Sigmoid colon (tissue), 7 donors: ENCODE results near the gene PRRG1. TPM values are rescaled to one million over a fixed set of nuclear protein-coding genes. Genes with fewer than 3 reads are reported as not detected.

Source experiments
- DNase-seq: peaks from one replicate; pipeline ENCODE4 v3.0.0-alpha.2; 2019
- H3K27ac ChIP-seq, 4 donors: fragments of 200-600 bp; sonication (generic); one replicate each; pipeline ENCODE4 v1.5.1; 2016 to 2019; ENCODE audit warnings: mild to moderate bottlenecking in 1 of 4
- H3K27me3 ChIP-seq, 3 donors: fragments of 200-600 bp; sonication (generic); one replicate each; pipeline ENCODE4 v1.5.1; 2019; ENCODE audit warnings: mild to moderate bottlenecking in 1 of 3
- H3K36me3 ChIP-seq, 4 donors: fragments of 200-600 bp; sonication (generic); one replicate each; pipeline ENCODE4 v1.5.1; 2016 to 2019
- H3K4me1 ChIP-seq, 4 donors: fragments of 200-600 bp; sonication (generic); one replicate each; pipeline ENCODE4 v1.5.1; 2017 to 2019
- H3K4me3 ChIP-seq, 4 donors: fragments of 200-600 bp; sonication (generic); one replicate each; pipeline ENCODE4 v1.5.1; 2017 to 2019; ENCODE audit warnings: mild to moderate bottlenecking in 2 of 4, moderate library complexity in 1 of 4
- H3K9me3 ChIP-seq, 4 donors: fragments of 200-600 bp in 3 of 4; sonication (generic) in 3 of 4; one replicate each; pipeline versions ENCODE4 v1.5.1 to v1.6.1; 2013 to 2019
- CTCF ChIP-seq, 4 experiments: fragments of 450-650 bp in 3 of 4; fragments of 200-600 bp in 1 of 4; IDR thresholded peaks; one replicate each; pipeline ENCODE4 v1.5.1; 2016 to 2019; ENCODE audit warnings: antibody characterized with exemption in 4 of 4, mild to moderate bottlenecking in 3 of 4, moderate library complexity in 2 of 4
- EP300 ChIP-seq, 4 donors: sonication (generic); formaldehyde crosslinking; IDR thresholded peaks; one replicate each; pipeline ENCODE4 v1.6.1; 2017; ENCODE audit warnings: antibody characterized with exemption in 4 of 4
- POLR2A ChIP-seq, 2 donors: fragments of 450-650 bp; IDR thresholded peaks; one replicate each; pipeline ENCODE4 v1.6.1; 2016; ENCODE audit warnings: antibody characterized with exemption in 2 of 2, mild to moderate bottlenecking in 2 of 2, moderate library complexity in 2 of 2
- POLR2AphosphoS5 ChIP-seq, 4 donors: sonication (generic); formaldehyde crosslinking; IDR thresholded peaks; one replicate each; pipeline ENCODE4 v1.6.1; 2017; ENCODE audit warnings: antibody characterized with exemption in 4 of 4
- WGBS, 2 donors: extraction: QIAGEN DNeasy Blood & Tissue Kit; methylation state at CpG; one replicate each; pipeline ENCODE4 v1.1.7; 2013; 5-methylcytosine and 5-hydroxymethylcytosine counted together
- intact Hi-C: fragments of 100-400 bp; cut with DNase I; formaldehyde crosslinking; loops from one replicate; pipeline ENCODE4 v1.15.1; 2023
- polyA plus RNA-seq, 3 donors: library from polyadenylated mRNA; stranded (reverse); fragments of 200-250 nt; gene quantifications; one replicate each; pipeline ENCODE4 v1.2.3, GENCODE V29; 2013
- total RNA-seq, 4 donors: library from RNA; depleted of rRNA; stranded (reverse); fragments of >200 nt; gene quantifications; one replicate each; pipeline ENCODE4 v1.1.0, GENCODE V29; 2016
- donor health status: healthy with polysubstance abuse.
- donor health status: Bipolar disorder and iron deficiency.
- donor health status: healthy.

Gene PRRG1
- total and polyA plus RNA-seq, 7 donors, result 1.2 to 8.3 (median 4.2) TPM

DNA sequence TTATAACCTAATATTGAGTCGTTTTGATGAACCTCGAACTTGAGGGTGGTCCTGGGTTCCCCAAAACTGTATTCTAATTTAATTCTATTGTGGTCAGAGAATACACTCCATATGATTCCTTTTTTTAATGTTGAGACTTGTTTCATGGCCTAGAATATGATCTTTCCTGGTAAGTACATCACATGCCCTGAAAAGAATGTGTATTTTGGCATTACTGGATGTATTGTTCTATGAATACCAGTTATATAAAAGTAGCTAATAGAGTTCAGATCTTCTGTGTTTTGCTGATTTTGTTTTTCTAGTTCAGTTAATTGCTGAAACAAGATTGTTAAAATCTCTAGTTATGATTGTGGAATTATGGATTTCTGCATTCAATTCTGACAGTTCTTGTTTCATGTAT lies 18.8 kb downstream of the PRRG1 start:
- no peaks in the 10 kb centered on the region for H3K4me1 ChIP-seq

DNA sequence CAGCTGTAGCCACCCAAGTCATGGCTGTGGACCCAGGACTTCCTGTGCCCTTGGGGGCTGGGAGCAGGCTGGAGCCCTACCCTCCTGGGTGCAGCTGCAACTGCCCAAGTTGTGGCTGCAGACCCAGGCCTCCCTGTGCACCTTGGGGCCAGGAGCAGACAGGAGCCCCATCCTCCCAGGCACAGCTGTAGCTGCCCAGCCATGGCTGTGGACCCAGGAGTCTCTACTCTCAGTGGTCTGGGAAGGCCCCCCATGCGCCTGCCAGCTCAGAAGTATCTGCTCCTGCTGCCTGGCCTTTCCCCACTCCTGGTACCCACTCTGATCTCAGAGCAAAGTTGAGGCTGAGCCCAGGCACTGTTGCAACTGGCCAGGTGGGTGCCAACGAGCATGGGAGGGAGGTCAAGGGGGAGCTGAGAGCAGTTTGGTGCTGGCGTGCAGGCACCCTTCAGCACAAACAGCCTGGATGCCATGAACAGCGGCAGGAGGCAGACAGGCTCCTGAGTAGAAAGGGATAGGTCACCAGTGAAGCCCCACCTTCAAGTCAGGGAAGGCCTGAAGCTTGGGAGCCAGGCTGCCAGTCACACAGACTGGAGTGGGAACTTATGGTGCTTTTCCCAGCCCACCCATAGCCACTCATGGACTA lies 21.5 kb downstream of the PRRG1 start:
- H3K4me3 ChIP-seq, result no peak overlapping the region
- intact Hi-C loops, result no loop called here
- no peaks in the 10 kb centered on the region for H3K36me3 ChIP-seq
- H3K27me3 ChIP-seq, result no peaks in the 10 kb centered on the region
- DNase-seq, result no peak
- no peaks in the 10 kb centered on the region for H3K9me3 ChIP-seq
- H3K27ac ChIP-seq, result no peak overlapping the region
- TF ChIP-seq EP300 (IDR thresholded peaks at IDR 0.05) (no peak), POLR2A (IDR thresholded peaks at IDR 0.05) (no peak), POLR2AphosphoS5 (IDR thresholded peaks at IDR 0.05) (no peak), CTCF (IDR thresholded peaks at IDR 0.05) (no peak)
- no peaks in the 10 kb centered on the region for H3K4me1 ChIP-seq
- 89 to 95% methylated on average over 4 of the region's 4 CpGs for WGBS, 2 donors

More for the DNA sequence above, 18.8 kb downstream of the PRRG1 start:
- 90% methylated on average over 2 of the region's 2 CpGs for WGBS, 2 donors
- no peak overlapping the region for H3K27ac ChIP-seq
- no peak overlapping the region for H3K4me3 ChIP-seq
- intact Hi-C loops, result no loop called here
- H3K36me3 ChIP-seq, result no peaks in the 10 kb centered on the region
- DNase-seq, result no peak
- no peaks in the 10 kb centered on the region for H3K9me3 ChIP-seq
- H3K27me3 ChIP-seq, result no peaks in the 10 kb centered on the region
- TF ChIP-seq CTCF (IDR thresholded peaks at IDR 0.05), result no peak
- TF ChIP-seq POLR2A (IDR thresholded peaks at IDR 0.05), result no peak
- no peak for TF ChIP-seq EP300 (IDR thresholded peaks at IDR 0.05)
- no peak for TF ChIP-seq POLR2AphosphoS5 (IDR thresholded peaks at IDR 0.05)

GRCh38 chrX:37371578-37371991 lies 22.4 kb downstream of the PRRG1 start:
- Histone ChIP-seq H3K27me3 (no peaks in the 10 kb centered on the region), H3K36me3 (no peaks in the 10 kb centered on the region), H3K4me3 (no peak overlapping the region), H3K4me1 (no peaks in the 10 kb centered on the region), H3K9me3 (no peaks in the 10 kb centered on the region), H3K27ac (no peak overlapping the region)
- no peak for DNase-seq
- no peak for TF ChIP-seq POLR2A (IDR thresholded peaks at IDR 0.05)
- TF ChIP-seq CTCF (IDR thresholded peaks at IDR 0.05), result no peak
- no peak for TF ChIP-seq EP300 (IDR thresholded peaks at IDR 0.05)
- intact Hi-C loops, result no loop called here
- WGBS, 2 donors, result 94 to 95% methylated on average over 8 of the region's 8 CpGs

DNA sequence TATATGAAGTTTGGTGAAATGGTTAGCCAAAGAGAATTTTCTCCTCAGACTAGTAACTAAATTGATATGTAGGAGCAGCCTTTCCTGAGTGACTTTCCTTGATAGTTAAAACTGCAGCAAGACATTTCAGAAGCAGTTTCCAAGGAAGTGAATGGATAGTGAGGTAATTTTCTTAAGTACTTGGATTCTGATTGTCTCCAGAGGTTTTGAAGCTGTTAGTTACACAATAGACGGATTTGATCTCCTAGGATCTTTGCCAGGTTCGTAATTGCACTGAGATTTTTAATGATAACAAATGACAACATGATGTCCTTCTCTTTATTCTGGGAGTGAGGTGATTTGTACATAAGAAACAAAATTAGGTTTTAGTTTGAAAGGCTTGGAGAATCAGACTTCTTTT lies 29.2 kb downstream of the PRRG1 start:
- no peak overlapping the region for H3K4me3 ChIP-seq
- DNase-seq, result no peak
- 15 to 45% methylated on average over 2 of the region's 2 CpGs for WGBS, 2 donors
- TF ChIP-seq POLR2AphosphoS5 (IDR thresholded peaks at IDR 0.05) (no peak), CTCF (IDR thresholded peaks at IDR 0.05) (no peak), POLR2A (IDR thresholded peaks at IDR 0.05) (no peak), EP300 (IDR thresholded peaks at IDR 0.05) (no peak)
- no peaks in the 10 kb centered on the region for H3K9me3 ChIP-seq
- no peak overlapping the region for H3K27ac ChIP-seq
- peaks cover 0 to 8% (median 0%) of the 10 kb centered on the region in 4 donors for H3K4me1 ChIP-seq
- intact Hi-C loops, result no loop called here
- H3K36me3 ChIP-seq, result no peaks in the 10 kb centered on the region
- no peaks in the 10 kb centered on the region for H3K27me3 ChIP-seq

DNA sequence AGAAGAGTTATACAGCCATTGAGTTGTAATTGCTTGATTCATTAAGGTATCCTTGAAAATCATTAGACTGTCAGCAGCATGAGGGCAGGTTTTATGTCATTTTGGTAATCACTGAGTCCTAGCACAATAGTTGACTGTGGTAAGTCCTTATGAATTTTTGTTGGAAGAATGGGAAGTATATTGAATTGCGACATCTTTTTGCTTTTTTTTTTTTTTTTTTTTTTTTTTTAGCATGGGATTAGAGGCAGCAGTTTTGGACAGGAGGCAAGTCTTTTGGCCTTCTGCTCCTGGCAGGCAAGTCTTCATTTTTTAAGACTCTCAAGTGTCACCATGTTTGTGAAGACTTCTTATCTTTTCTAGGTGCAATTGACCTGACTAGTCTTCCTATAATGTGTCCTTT lies 29.7 kb downstream of the PRRG1 start:
- H3K27me3 ChIP-seq, result no peaks in the 10 kb centered on the region
- no peaks in the 10 kb centered on the region for H3K36me3 ChIP-seq
- no peaks in the 10 kb centered on the region for H3K9me3 ChIP-seq
- no peak for DNase-seq
- WGBS, 2 donors, result 97 to 100% methylated on average over 1 of the region's 1 CpG
- H3K4me3 ChIP-seq, result no peak overlapping the region
- H3K27ac ChIP-seq, result no peak overlapping the region
- H3K4me1 ChIP-seq, result peaks cover 0 to 8% (median 0%) of the 10 kb centered on the region in 4 donors
- intact Hi-C loops, result no loop called here
- TF ChIP-seq POLR2AphosphoS5 (IDR thresholded peaks at IDR 0.05), result no peak
- TF ChIP-seq EP300 (IDR thresholded peaks at IDR 0.05), result no peak
- TF ChIP-seq POLR2A (IDR thresholded peaks at IDR 0.05), result no peak
- no peak for TF ChIP-seq CTCF (IDR thresholded peaks at IDR 0.05)
